OCI-LY3 (cell line): ENCODE results near the gene ABI3BP.

ENCODE experiments used
- H2AFZ ChIP-seq: fragments of 200-600, 300-600 bp; shearing (Covaris generic); 2 replicates; pipeline ENCODE4 v1.6.0; 2014; ENCODE audit warnings: antibody characterized with exemption, low read depth, low read length
- H3K27ac ChIP-seq: fragments of 200-600, 300-600 bp; sonication (generic); 2 replicates; pipeline ENCODE4 v1.5.1; 2014; ENCODE audit warnings: mild to moderate bottlenecking, low read length, moderate library complexity, mixed read lengths
- H3K27me3 ChIP-seq: fragments of 200-600, 300-600 bp; sonication (generic); 2 replicates; pipeline ENCODE4 v1.6.1; 2014; ENCODE audit warnings: low read depth, low read length, mixed read lengths
- H3K36me3 ChIP-seq: fragments of 200-600, 300-600 bp; sonication (generic); replicated peaks from 2 replicates; pipeline ENCODE3; 2014; ENCODE audit warnings: low read depth, low read length, mixed read lengths
- H3K4me1 ChIP-seq: fragments of 300-600, 200-600 bp; sonication (generic); 2 replicates; pipeline ENCODE4 v1.6.1; 2014; ENCODE audit warnings: low read length, mixed read lengths
- H3K4me2 ChIP-seq: fragments of 200-600, 300-600 bp; sonication (generic); 2 replicates; pipeline ENCODE4 v1.6.1; 2014; ENCODE audit warnings: low read length, mixed read lengths
- H3K4me3 ChIP-seq: fragments of 300-600, 200-600 bp; sonication (generic); 2 replicates; pipeline ENCODE4 v1.5.1; 2014; ENCODE audit warnings: antibody characterized with exemption, mild to moderate bottlenecking, low read length, moderate library complexity
- H3K79me2 ChIP-seq: fragments of 300-600, 200-600 bp; shearing (Covaris generic); 2 replicates; pipeline ENCODE4 v1.6.1; 2014; ENCODE audit warnings: mild to moderate bottlenecking, low read length, mixed read lengths
- H3K9ac ChIP-seq: fragments of 300-600, 200-600 bp; shearing (Covaris generic); 2 replicates; pipeline ENCODE4 v1.6.0; 2014; ENCODE audit warnings: mild to moderate bottlenecking, low read length, moderate library complexity
- H3K9me3 ChIP-seq: fragments of 200-600, 300-600 bp; shearing (Covaris generic); 2 replicates; pipeline ENCODE4 v1.6.1; 2014; ENCODE audit warnings: low read length, mixed read lengths; ENCODE audit not compliant: insufficient read depth
- H4K20me1 ChIP-seq: fragments of 200-600, 300-600 bp; sonication (generic); 2 replicates; pipeline ENCODE4 v1.6.1; 2016; ENCODE audit warnings: low read length, mixed read lengths; ENCODE audit not compliant: insufficient read depth
- CTCF ChIP-seq: fragments of 200-600, 300-600 bp; sonication (generic); IDR thresholded peaks from 2 replicates; pipeline ENCODE4 v1.5.1; 2014; ENCODE audit warnings: antibody characterized with exemption, low read length, low read depth
- EZH2phosphoT487 ChIP-seq: fragments of 200-600 bp; shearing (Covaris generic); IDR thresholded peaks from 2 replicates; pipeline ENCODE4 v1.6.1; 2018; ENCODE audit warnings: antibody characterized with exemption, mixed run types, low read depth

Gene ABI3BP

GRCh38 chr3:100972301-100972844 is 20.8 kb downstream of the ABI3BP start:
- no peaks in the 10 kb centered on the region for H3K27me3 ChIP-seq
- H3K4me3 ChIP-seq, result no peak overlapping the region
- H2AFZ ChIP-seq, result no peak overlapping the region
- no peaks in the 10 kb centered on the region for H3K79me2 ChIP-seq
- no peaks in the 10 kb centered on the region for H4K20me1 ChIP-seq
- no peak overlapping the region for H3K4me2 ChIP-seq
- no peak overlapping the region for H3K27ac ChIP-seq
- H3K4me1 ChIP-seq, result no peaks in the 10 kb centered on the region
- no peak overlapping the region for H3K9ac ChIP-seq
- H3K9me3 ChIP-seq, result no peaks in the 10 kb centered on the region
- H3K36me3 ChIP-seq, result no peaks in the 10 kb centered on the region
- TF ChIP-seq CTCF (no peak), EZH2phosphoT487 (no peak)

- no peak overlapping the region for H3K4me2 ChIP-seq
- H3K79me2 ChIP-seq, result no peaks in the 10 kb centered on the region
- no peaks in the 10 kb centered on the region for H3K4me1 ChIP-seq
- no peaks in the 10 kb centered on the region for H3K36me3 ChIP-seq
- TF ChIP-seq CTCF (no peak), EZH2phosphoT487 (no peak)
- H3K4me3 ChIP-seq, result no peak overlapping the region
- H3K9ac ChIP-seq, result no peak overlapping the region
- H2AFZ ChIP-seq, result no peak overlapping the region
- H3K27me3 ChIP-seq, result no peaks in the 10 kb centered on the region
- no peak overlapping the region for H3K27ac ChIP-seq
- H4K20me1 ChIP-seq, result no peaks in the 10 kb centered on the region
- no peaks in the 10 kb centered on the region for H3K9me3 ChIP-seq
Observed at GRCh38 chr3:100971798-100972197, 21.4 kb downstream of the ABI3BP start.

GRCh38 chr3:100970477-100970990 is 22.7 kb downstream of the ABI3BP start:
- Histone ChIP-seq H3K79me2 (no peaks in the 10 kb centered on the region), H3K9me3 (no peaks in the 10 kb centered on the region), H2AFZ (no peak overlapping the region), H3K27me3 (no peaks in the 10 kb centered on the region), H3K4me2 (no peak overlapping the region), H3K36me3 (no peaks in the 10 kb centered on the region), H3K27ac (no peak overlapping the region), H3K4me3 (no peak overlapping the region), H3K4me1 (no peaks in the 10 kb centered on the region), H3K9ac (no peak overlapping the region), H4K20me1 (no peaks in the 10 kb centered on the region)
- TF ChIP-seq CTCF (no peak), EZH2phosphoT487 (no peak)

GRCh38 chr3:100968932-100969906 is 24.0 kb downstream of the ABI3BP start:
- Histone ChIP-seq H2AFZ (no peak overlapping the region), H3K9ac (no peak overlapping the region), H3K4me2 (no peak overlapping the region), H3K27me3 (no peaks in the 10 kb centered on the region), H3K9me3 (no peaks in the 10 kb centered on the region), H4K20me1 (no peaks in the 10 kb centered on the region), H3K79me2 (no peaks in the 10 kb centered on the region), H3K36me3 (no peaks in the 10 kb centered on the region), H3K4me1 (no peaks in the 10 kb centered on the region), H3K4me3 (no peak overlapping the region), H3K27ac (no peak overlapping the region)
- TF ChIP-seq EZH2phosphoT487 (no peak), CTCF (no peak)
